ENCODE data around the gene IL25.

IL25 gene

GRCh38 chr14:23353433-23353780 is 19.2 kb upstream of the IL25 start:
- DNase-seq (ENCODE audit: low read depth): no peak

- no peak for DNase-seq (ENCODE audit: low read depth)
Observed at GRCh38 chr14:23354990-23355389, 17.6 kb upstream of the IL25 start.

DNA sequence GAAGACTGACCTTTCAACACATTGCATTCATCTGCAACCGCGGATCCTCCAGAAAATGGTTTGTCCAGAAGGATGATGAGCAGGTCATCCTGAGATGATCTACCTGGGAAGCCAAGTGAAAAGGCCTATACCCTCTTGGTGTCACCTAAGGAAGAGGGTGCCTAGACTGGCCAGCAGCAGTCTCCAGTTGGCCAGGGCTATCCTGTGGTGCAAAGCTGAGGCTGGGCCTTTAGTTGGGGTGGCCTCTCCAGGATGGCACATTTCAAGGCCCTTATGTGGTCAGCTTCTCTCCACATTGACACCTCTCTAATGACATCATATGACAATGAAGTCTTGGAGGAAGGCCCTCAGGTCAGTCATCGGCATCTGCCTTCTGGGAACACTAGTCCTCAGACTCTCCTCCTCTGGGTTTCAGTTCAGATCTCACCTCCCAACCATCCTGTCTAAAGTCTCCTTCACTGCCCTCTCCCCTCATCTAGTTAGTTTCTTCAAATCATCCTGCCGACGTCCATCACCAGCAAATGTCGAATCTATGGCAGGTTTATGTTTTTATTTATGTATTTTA is 16.7 kb upstream of the IL25 start:
- DNase-seq (ENCODE audit: low read depth): no peak

GRCh38 chr14:23356662-23357061 is 15.9 kb upstream of the IL25 start:
- DNase-seq (ENCODE audit: low read depth): no peak

DNA sequence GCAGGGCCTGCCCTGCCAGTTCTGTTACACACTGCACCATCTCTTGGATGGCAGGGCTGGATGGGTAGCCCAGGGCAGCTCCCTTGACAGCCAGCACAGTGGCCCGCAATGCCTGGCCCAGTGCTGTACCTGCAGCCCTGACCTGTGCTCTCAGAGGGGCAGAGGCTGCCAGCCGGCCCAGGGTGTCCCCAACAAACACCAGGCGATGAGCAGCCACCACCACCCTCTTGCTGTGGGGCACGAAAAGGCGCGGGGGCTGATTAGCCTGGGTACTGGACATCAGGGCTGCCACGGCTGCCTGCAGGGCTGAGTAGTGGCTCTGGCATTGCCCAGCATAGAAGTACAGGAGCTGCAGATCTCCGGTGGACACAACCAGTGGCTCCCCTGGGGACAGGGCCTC is 15.3 kb upstream of the IL25 start:
- no peak for DNase-seq (ENCODE audit: low read depth)

DNA sequence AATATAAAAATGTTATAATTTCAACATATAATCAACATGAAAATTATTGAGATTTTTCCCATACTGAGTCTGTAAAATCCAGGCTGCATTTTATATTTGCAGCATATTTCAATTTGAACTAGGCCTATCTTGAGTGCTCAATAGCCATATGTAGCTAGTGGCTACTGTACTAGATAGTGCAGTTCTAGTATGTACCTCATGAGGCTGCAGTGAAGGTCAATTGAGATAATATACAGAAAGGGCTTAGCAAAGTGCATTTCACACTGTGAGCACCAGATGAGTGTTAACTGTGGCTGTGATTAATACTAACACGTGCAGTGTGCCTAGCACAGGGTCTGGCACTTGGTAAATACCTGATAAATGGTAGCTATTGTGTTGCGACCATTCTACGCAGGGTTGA is 14.6 kb upstream of the IL25 start:
- DNase-seq (ENCODE audit: low read depth): no peak

GRCh38 chr14:23358553-23359166 is 13.9 kb upstream of the IL25 start:
- no peak for DNase-seq (ENCODE audit: low read depth)

GRCh38 chr14:23359167-23359626 is 13.4 kb upstream of the IL25 start:
- no peak for DNase-seq (ENCODE audit: low read depth)

DNA sequence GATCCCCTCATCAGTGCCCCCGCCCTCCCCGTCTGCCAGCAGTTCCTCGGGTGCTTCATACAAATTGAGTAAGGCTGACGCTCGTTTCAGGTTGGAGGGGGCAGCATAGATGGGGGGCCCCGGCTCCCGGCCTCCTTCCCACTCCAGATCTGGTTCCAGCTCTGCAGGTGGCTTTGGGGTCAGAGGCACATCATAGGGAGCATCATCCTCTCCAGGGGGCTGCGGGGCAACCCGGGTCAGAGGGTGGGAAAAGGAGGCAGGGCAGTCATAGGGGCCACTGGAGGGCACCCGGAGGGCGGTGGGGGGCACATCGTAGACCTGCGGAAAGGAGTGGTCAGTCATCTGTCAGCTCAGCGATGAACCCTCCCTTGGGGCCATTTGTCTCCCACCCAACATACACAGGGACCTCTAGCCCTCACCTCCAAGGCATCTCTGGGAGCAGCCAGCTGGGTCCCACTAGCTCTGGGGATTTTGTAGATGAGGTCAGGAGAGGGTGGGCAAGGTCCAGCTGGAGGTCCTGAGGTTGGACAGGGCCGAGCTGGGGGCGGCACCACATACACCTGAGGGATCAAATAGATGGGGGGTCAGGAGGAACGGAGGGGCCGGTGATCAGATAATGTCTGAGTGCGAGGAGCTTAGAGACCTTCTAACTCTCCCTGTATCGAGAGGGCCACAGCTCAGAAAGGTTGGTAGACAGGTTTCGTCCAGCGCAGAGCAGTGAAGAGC is 12.7 kb upstream of the IL25 start:
- no peak for DNase-seq (ENCODE audit: low read depth)

GRCh38 chr14:23360496-23360895 is 12.1 kb upstream of the IL25 start:
- no peak for DNase-seq (ENCODE audit: low read depth)

DNA sequence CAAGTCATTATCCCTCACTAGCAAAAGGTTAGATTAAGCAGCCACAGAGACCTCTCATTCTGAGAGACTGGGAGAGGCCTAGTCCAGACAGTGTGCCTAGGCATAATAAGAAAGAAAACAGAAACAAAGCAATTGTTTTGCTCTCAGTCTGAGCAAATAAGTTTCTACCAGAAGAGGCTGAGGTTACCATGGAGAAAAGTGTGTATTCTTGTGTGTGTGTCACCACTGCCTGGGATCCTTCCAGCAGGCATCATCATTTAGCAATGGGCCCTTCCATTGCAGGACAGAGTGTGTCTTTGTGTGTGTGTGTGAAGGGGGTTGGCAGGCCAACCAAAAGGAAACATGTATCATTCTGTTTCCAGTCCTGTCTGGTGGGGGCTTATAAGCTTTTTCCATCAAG is 11.3 kb upstream of the IL25 start:
- no peak for DNase-seq (ENCODE audit: low read depth)

DNA sequence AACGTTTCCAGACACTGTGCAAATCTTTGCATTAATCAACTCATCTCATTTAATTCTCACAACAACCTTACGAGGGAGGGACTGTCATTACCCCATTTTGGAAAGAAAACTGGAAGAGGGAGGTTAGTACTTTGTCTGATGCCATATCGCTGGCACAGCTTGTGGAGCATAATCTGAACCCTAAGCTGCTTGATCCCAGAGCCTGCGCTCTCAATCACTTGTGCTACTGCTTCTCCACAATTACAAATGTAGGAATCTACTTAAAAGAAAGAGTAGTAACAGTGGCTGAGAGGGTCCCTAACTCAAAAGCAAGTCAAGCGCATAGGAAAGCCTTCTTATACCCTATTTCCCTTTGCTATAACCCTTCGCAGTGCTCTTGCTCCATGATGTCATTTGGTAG is 10.8 kb upstream of the IL25 start:
- no peak for DNase-seq (ENCODE audit: low read depth)

DNA sequence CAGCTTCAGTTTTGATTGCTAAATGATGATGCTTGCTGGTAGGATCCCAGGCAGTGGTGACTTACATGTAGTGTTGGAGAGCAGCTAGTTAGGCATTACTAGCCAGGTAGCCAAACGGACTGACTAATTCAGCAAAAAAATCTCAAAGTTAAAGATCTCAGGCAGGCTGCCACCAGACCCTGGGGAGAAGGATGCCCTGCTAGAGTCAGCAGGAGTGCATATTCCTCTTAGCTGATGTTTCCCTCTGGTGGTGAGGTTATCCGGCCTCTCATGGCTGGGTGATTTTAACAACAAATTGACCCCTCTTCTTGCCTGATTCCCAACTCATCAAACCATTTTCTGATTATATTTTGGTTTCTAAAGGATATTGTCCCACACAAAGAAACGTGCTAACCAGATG is 10.4 kb upstream of the IL25 start:
- peak; percentile 24 for DNase-seq (ENCODE audit: low read depth)

GRCh38 chr14:23364164-23365035 is 8.2 kb upstream of the IL25 start:
- no peak for DNase-seq (ENCODE audit: low read depth)

GRCh38 chr14:23365036-23365731 is 7.4 kb upstream of the IL25 start, which contains the start of gene EFS:
TSS of gene EFS (minus strand) at chr14:23365172. CDS start at chr14:23365025, 147 bp downstream.
- no peak for DNase-seq (ENCODE audit: low read depth)

DNA sequence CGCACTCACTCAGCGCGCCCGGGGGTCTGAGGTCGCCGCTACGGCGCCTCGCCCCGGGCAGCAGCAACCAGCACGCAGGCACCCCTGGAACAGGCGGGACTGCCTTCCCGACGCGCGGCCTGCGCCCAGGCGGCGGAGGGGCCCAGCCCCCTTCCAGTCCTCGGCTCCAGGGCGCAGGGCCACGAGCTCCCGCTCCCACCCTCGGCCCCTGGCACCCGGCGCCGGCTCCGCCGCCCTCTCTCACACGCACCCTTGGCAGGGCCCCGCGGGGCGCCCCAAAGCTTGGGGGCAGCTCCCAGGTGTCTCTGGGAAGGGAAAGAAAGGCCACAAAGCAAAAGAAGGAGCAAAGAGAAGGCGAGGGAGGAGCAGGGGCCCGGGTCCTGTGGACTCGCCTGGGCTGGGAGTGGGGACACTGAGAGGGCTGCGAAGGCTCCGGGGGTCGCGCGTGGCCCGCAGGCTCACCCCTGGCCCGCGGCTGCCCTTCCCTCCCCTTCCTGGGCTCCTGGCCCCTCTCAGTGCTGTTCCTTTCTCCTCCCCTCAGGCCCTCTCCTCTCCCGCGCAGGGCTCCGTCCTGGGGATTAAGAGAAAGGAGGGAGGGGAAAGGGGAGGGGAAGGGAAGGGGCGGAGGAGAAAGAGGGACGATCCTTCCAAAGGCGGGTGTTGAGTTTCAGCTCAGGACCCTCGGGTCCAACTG is 6.7 kb upstream of the IL25 start:
- DNase-seq (ENCODE audit: low read depth): no peak

DNA sequence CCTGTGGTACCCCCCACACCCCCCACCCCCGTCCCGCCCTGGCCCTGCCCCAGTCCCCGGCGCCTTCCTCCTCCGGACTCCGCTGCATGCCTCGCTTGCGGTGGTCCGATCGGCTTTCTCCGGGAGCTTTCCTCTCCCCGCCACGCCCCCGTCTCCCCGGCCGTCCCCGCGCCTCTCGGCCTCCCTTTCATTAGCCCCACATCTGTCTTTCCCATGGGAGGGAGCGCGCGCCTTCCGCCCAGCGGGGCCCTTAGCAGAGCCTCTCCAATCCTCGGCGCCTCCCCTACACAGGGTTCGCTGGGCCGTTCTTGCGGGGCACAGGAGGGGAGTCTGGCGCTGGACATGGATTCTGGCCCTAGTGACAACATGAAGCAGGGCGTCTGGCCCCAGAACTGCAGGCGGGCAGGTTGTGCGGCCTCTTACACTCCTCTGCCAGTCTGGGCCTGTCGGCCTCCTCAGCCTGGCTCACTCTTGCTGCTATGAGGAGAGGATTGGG is 6.1 kb upstream of the IL25 start:
- peak; percentile 12 for DNase-seq (ENCODE audit: low read depth)

DNA sequence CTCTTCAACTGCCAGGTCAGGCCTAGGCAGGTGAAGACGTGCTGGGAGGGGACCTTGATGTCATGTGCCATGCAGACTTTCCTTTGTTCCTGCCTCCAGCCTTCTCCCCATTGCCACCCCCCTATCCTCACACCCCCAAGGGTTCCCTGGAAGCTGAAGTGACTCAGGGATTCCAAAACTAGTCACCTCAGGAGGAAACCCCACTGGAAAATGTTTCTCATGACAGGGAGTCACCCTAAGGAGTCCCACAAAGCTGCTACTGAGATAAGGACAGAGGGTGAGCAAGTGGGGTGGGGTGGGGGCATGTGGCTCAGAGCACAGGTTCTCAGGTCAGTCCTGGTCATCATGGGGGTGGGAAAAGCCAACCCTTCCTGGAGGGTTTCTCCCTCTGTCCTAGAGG is 2.4 kb upstream of the IL25 start:
- DNase-seq (ENCODE audit: low read depth): no peak

GRCh38 chr14:23371865-23372264 is 744 bp upstream of the IL25 start:
- no peak for DNase-seq (ENCODE audit: low read depth)

- DNase-seq (ENCODE audit: low read depth): no peak
Observed at GRCh38 chr14:23373041-23373440, 432 bp downstream of the IL25 start.
